Liver (tissue), 9 donors: ENCODE results near the gene GM2A. TPM values are rescaled to one million over a fixed set of nuclear protein-coding genes. Genes with fewer than 3 reads are reported as not detected.

Experiments
- DNase-seq: peaks from one replicate; pipeline ENCODE4 v3.0.0-alpha.2; 2017; ENCODE audit warnings: low spot score
- H3K27ac ChIP-seq, 2 donors: one replicate each; pipeline ENCODE4 v1.7.0; 2013; ENCODE audit warnings: inconsistent platforms in 2 of 2, low read length in 2 of 2, control low read depth in 1 of 2, low read depth in 1 of 2, mild to moderate bottlenecking in 1 of 2
- H3K27me3 ChIP-seq, 4 donors: one replicate each; pipeline versions ENCODE4 v1.6.1 to v1.7.0; 2013; ENCODE audit warnings: low read length in 3 of 4, inconsistent platforms in 1 of 4, mild to moderate bottlenecking in 1 of 4, moderate library complexity in 1 of 4; ENCODE audit not compliant: control insufficient read depth in 4 of 4, insufficient read depth in 4 of 4
- H3K36me3 ChIP-seq, 4 donors: one replicate each; pipeline versions ENCODE4 v1.6.1 to v1.7.0; 2013; ENCODE audit warnings: low read length in 3 of 4, mild to moderate bottlenecking in 3 of 4, low read depth in 1 of 4, moderate library complexity in 1 of 4; ENCODE audit not compliant: control insufficient read depth in 4 of 4, insufficient read depth in 3 of 4
- H3K4me1 ChIP-seq, 4 donors: one replicate each; pipeline versions ENCODE4 v1.6.1 to v1.7.0; 2013; ENCODE audit warnings: low read length in 3 of 4, mild to moderate bottlenecking in 3 of 4, moderate library complexity in 1 of 4; ENCODE audit not compliant: control insufficient read depth in 4 of 4, insufficient read depth in 4 of 4
- H3K4me3 ChIP-seq, 3 donors: one replicate each; pipeline versions ENCODE4 v1.6.1 to v1.7.0; 2013; ENCODE audit warnings: low read length in 3 of 3, control low read depth in 1 of 3, low read depth in 1 of 3, mild to moderate bottlenecking in 1 of 3
- H3K9ac ChIP-seq, 2 donors: one replicate each; pipeline ENCODE4 v1.7.0; 2013; ENCODE audit warnings: low read length in 2 of 2, mild to moderate bottlenecking in 2 of 2, moderate library complexity in 2 of 2, control low read depth in 1 of 2, low read depth in 1 of 2
- H3K9me3 ChIP-seq, 4 donors: one replicate each; pipeline versions ENCODE4 v1.6.1 to v1.7.0; 2013; ENCODE audit warnings: low read length in 3 of 4; ENCODE audit not compliant: control insufficient read depth in 4 of 4
- ATF3 ChIP-seq: IDR thresholded peaks from 2 replicates; pipeline ENCODE4 v1.6.1; 2016; ENCODE audit warnings: antibody characterized with exemption
- EGR1 ChIP-seq, 2 donors: IDR thresholded peaks; 2 replicates each; pipeline ENCODE4 v1.6.1; 2016 to 2018; ENCODE audit warnings: antibody characterized with exemption in 2 of 2, low read depth in 2 of 2
- FOXA2 ChIP-seq: IDR thresholded peaks from 2 replicates; pipeline ENCODE4 v1.6.1; 2016; ENCODE audit warnings: antibody characterized with exemption
- GABPA ChIP-seq, 2 donors: IDR thresholded peaks in 1 of 2; conservative IDR thresholded peaks in 1 of 2; 2 replicates each; pipeline ENCODE4 v1.6.1; 2016; ENCODE audit warnings: antibody characterized with exemption in 2 of 2, mild to moderate bottlenecking in 1 of 2, moderate library complexity in 1 of 2
- JUND ChIP-seq, 2 donors: IDR thresholded peaks; 2 replicates each; pipeline ENCODE4 v1.6.1; 2016; ENCODE audit warnings: antibody characterized with exemption in 2 of 2
- RAD21 ChIP-seq, 2 donors: IDR thresholded peaks; 2 replicates each; pipeline ENCODE4 v1.6.1; 2016; ENCODE audit warnings: antibody characterized with exemption in 2 of 2, mild to moderate bottlenecking in 2 of 2
- SP1 ChIP-seq: IDR thresholded peaks from 2 replicates; pipeline ENCODE4 v1.6.1; 2018; ENCODE audit warnings: antibody characterized with exemption, mild to moderate bottlenecking
- TAF1 ChIP-seq: conservative IDR thresholded peaks from 2 replicates; pipeline ENCODE4 v1.6.1; 2016; ENCODE audit warnings: antibody characterized with exemption, mild to moderate bottlenecking
- YY1 ChIP-seq: IDR thresholded peaks from 2 replicates; pipeline ENCODE4 v1.6.1; 2016; ENCODE audit warnings: antibody characterized with exemption, mild to moderate bottlenecking
- ZBTB33 ChIP-seq: IDR thresholded peaks from 2 replicates; pipeline ENCODE4 v1.6.1; 2016; ENCODE audit warnings: antibody characterized with exemption
- WGBS: extraction: QIAGEN DNeasy Blood & Tissue Kit; methylation state at CpG from one replicate; pipeline ENCODE4 v1.1.7; 2013; 5-methylcytosine and 5-hydroxymethylcytosine counted together
- polyA plus RNA-seq, 2 donors: library from polyadenylated mRNA; stranded (reverse) in 1 of 2; unstranded in 1 of 2; fragments of 200-250 nt in 1 of 2; fragments of >200 nt in 1 of 2; fragmentation: Nextera tagmentation in 1 of 2; extraction: Ambion mirVana in 1 of 2; gene quantifications; one replicate each; pipeline versions ENCODE4 v1.2.1 to v1.2.3, GENCODE V29; 2013 to 2015
- total RNA-seq, 2 donors: library from RNA; depleted of rRNA; stranded (reverse); fragments of >200 nt; gene quantifications; one replicate each; pipeline ENCODE4 v1.2.3, GENCODE V29; 2014
- TF ChIP-seq, protein P1 (sequence below): IDR thresholded peaks from 2 replicates; pipeline ENCODE4 v1.6.1; 2016; ENCODE audit warnings: antibody characterized with exemption, mild to moderate bottlenecking
- TF ChIP-seq, protein P2 (sequence below): fragments of 150-350 bp; IDR thresholded peaks from 2 replicates; pipeline ENCODE4 v1.5.1; 2017; ENCODE audit warnings: improper control_type of control experiment, low read depth, low read length; ENCODE audit not compliant: missing input control
- donor health status: healthy.
- donor health status: healthy.
- donor health status: healthy.
- donor health status: healthy.
- donor health status: healthy.

Gene GM2A
- total and polyA plus RNA-seq, 4 donors, result 4.1 to 14.5 (median 10.6) TPM

DNA sequence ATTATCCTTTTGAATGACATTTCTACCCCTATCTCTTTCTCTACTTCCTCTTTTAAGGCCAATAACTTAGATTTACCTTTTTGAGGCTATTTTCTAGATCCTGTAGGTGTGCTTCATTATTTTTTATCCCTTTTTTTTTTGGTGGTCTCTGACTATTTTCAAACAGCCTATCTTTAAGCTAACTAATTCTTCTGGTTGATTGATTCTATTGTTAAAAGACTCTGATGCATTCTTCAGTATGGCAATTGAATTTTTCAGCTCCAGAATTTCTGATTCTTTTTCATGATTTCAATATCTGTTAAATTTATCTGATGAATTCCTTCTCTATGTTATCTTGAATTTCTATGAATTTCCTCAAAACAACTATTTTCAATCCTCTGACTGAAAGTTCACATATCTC lies 57.9 kb downstream of the GM2A start:
- Histone ChIP-seq H3K27ac (no peak overlapping the region), H3K9me3 (no peaks in the 10 kb centered on the region), H3K9ac (no peak overlapping the region), H3K27me3 (no peaks in the 10 kb centered on the region), H3K4me1 (no peaks in the 10 kb centered on the region), H3K4me3 (no peak overlapping the region), H3K36me3 (no peaks in the 10 kb centered on the region)
- DNase-seq, result no peak
- no peak for TF ChIP-seq EGR1 (IDR thresholded peaks at IDR 0.05; ENCODE audit: low read depth in 2 of 2)

GRCh38 chr5:151312756-151313324 lies 59.9 kb downstream of the GM2A start:
- Histone ChIP-seq H3K9ac (no peak overlapping the region), H3K27me3 (no peaks in the 10 kb centered on the region), H3K9me3 (no peaks in the 10 kb centered on the region), H3K27ac (no peak overlapping the region), H3K4me1 (no peaks in the 10 kb centered on the region), H3K4me3 (no peak overlapping the region), H3K36me3 (no peaks in the 10 kb centered on the region)
- 78% methylated on average over 5 of the region's 5 CpGs for WGBS
- TF ChIP-seq, protein P1, sequence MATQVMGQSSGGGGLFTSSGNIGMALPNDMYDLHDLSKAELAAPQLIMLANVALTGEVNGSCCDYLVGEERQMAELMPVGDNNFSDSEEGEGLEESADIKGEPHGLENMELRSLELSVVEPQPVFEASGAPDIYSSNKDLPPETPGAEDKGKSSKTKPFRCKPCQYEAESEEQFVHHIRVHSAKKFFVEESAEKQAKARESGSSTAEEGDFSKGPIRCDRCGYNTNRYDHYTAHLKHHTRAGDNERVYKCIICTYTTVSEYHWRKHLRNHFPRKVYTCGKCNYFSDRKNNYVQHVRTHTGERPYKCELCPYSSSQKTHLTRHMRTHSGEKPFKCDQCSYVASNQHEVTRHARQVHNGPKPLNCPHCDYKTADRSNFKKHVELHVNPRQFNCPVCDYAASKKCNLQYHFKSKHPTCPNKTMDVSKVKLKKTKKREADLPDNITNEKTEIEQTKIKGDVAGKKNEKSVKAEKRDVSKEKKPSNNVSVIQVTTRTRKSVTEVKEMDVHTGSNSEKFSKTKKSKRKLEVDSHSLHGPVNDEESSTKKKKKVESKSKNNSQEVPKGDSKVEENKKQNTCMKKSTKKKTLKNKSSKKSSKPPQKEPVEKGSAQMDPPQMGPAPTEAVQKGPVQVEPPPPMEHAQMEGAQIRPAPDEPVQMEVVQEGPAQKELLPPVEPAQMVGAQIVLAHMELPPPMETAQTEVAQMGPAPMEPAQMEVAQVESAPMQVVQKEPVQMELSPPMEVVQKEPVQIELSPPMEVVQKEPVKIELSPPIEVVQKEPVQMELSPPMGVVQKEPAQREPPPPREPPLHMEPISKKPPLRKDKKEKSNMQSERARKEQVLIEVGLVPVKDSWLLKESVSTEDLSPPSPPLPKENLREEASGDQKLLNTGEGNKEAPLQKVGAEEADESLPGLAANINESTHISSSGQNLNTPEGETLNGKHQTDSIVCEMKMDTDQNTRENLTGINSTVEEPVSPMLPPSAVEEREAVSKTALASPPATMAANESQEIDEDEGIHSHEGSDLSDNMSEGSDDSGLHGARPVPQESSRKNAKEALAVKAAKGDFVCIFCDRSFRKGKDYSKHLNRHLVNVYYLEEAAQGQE, result no peak
- TF ChIP-seq JUND (IDR thresholded peaks at IDR 0.05) (no peak), TAF1 (no peak), YY1 (no peak), GABPA (IDR thresholded peaks at IDR 0.05 in 1 of 2, conservative IDR thresholded peaks at IDR 0.05 in 1 of 2) (no peak), RAD21 (IDR thresholded peaks at IDR 0.05) (no peak), EGR1 (IDR thresholded peaks at IDR 0.05; ENCODE audit: low read depth in 2 of 2) (no peak), ATF3 (no peak)
- DNase-seq, result no peak

- DNase-seq, result no peak
- 59% methylated on average over 2 of the region's 2 CpGs for WGBS
- Histone ChIP-seq H3K27ac (no peak overlapping the region), H3K36me3 (no peaks in the 10 kb centered on the region), H3K4me1 (no peaks in the 10 kb centered on the region), H3K4me3 (no peak overlapping the region), H3K27me3 (no peaks in the 10 kb centered on the region), H3K9ac (no peak overlapping the region), H3K9me3 (no peaks in the 10 kb centered on the region)
- TF ChIP-seq EGR1 (IDR thresholded peaks at IDR 0.05; ENCODE audit: low read depth in 2 of 2) (no peak), FOXA2 (no peak), ZBTB33 (no peak), SP1 (no peak), GABPA (IDR thresholded peaks at IDR 0.05 in 1 of 2, conservative IDR thresholded peaks at IDR 0.05 in 1 of 2) (no peak), ATF3 (no peak)
- TF ChIP-seq, protein P2, sequence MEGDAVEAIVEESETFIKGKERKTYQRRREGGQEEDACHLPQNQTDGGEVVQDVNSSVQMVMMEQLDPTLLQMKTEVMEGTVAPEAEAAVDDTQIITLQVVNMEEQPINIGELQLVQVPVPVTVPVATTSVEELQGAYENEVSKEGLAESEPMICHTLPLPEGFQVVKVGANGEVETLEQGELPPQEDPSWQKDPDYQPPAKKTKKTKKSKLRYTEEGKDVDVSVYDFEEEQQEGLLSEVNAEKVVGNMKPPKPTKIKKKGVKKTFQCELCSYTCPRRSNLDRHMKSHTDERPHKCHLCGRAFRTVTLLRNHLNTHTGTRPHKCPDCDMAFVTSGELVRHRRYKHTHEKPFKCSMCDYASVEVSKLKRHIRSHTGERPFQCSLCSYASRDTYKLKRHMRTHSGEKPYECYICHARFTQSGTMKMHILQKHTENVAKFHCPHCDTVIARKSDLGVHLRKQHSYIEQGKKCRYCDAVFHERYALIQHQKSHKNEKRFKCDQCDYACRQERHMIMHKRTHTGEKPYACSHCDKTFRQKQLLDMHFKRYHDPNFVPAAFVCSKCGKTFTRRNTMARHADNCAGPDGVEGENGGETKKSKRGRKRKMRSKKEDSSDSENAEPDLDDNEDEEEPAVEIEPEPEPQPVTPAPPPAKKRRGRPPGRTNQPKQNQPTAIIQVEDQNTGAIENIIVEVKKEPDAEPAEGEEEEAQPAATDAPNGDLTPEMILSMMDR, result no peak
- TF ChIP-seq, protein P1, result no peak
Observed at GRCh38 chr5:151313357-151313756, 60.4 kb downstream of the GM2A start.
